Posterior cingulate gyrus (tissue), 11 donors: Measurements from ENCODE around the gene TMEM234.
A peak's percentile ranks its signal among the peaks of the same experiment; 100 is the strongest.

ENCODE experiments used
- DNase-seq, 10 donors: peaks; one replicate each; pipeline versions ENCODE4 v3.0.0 to v3.0.0-alpha.2; 2020 to 2021; ENCODE audit warnings: mixed read lengths in 3 of 10
- intact Hi-C: fragments of 100-400 bp; cut with DNase I; formaldehyde crosslinking; loops from one replicate; pipeline ENCODE4 v1.15.1; 2023

Gene TMEM234

DNA sequence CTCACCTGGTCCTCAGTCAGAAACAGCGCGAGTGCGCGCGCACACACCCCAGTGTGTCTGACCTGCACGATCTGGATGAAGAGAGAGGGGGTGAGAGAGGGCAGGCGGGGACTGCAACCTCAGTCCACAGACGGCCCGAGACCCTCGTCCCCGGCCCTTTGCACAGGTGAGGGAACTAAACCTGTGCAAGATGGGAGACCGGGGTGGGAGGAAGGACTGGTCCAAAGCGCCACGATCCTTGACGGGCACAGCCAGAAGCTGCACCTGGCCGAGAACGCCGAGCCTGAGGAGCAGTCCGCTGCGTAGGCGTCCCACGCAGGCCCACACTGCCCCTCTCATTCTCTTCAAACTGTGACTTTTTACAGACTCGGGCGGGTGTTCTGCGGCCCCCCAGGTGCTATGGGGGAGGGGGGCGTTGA, 17.2 kb downstream of the TMEM234 start:
- intact Hi-C loops = no loop called here
- no peak for DNase-seq

DNA sequence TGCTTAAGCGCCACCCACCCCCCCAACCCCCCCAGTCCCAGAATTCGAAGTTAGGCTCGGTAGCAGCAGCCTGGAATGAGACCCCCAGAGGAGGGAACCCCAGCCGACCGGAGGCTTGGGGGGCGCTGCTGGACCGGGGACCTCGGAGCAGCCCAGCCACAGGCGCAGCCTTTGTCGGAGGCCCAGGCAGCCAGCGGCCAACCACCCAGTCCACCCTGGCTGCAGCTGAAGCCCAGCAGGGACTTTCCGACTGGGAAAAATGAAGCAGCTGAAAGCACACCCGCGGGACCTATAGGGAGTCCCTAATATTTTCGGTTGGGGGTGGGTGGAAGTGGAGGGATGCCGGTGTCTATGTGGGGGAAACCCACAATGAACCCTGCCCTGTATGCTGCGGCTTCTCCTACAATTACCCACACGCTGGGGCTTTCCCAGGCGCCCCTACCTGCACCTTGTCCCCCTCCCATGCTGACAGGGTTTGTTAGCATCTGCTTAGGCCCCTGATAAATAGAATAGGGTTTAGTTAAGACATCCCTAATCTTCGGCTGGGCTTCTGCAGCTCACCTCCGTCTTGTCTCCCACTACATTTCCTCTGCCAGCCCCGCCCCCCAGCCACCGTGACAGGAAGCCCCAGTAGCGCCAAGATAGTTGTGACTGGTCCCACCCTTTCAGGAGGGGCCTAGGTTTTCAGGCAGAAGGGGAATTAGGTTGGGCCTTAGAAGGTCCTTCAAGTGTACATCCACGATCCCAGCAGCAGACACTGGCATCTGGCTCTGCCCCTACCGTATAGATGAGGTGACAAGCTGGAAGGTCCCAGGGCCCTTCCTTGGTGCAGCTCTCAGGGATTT, 20.9 kb downstream of the TMEM234 start:
- intact Hi-C loops = no loop called here
- peak in 9 of 10 donors; percentile 43 to 94 (median 63) for DNase-seq

DNA sequence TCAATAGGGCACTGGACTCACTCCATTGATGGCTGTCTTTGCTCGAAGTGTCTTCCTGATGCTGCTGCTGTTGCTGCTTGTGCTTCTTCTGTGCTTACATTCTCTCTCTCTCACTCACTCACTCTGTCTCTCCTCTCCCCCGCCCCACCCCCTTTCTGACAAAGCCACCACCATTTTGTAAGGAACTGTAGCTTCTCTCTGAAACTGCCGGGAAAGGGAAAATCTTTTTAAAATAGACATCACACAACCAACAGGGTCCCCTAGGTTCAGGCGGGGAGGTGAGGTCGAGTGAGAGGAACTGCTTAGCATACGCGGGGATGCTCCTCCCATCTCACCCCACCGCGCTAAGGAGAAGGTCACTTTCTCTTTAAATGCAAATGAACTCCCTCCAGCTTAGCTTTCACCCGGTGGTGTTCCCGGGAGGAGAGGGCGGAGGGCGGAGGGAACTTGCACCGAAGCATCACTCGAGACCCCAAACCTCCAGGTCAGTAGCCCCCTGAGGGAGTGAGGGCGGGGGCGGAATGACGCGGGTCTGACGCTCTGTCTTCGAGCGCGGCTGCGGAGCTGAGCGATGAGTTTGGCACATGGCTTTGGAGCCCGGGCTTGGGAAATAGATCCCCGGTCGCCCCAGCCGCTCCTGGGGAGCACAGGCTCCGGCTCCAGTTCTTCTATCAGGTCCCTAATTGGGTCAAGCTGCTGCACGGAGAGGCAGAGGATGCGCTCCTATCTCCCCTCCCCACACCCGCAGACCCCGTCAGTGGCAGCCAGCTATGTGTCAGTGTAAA, 21.7 kb downstream of the TMEM234 start, which contains the start of gene CCDC28B:
CCDC28B (plus strand) TSS at position 370 of the 785 bp plus-strand sequence. CDS start 1,341 bp downstream, outside the sequence.
- intact Hi-C loops = no loop called here
- peak; percentile 48 to 94 (median 60) for DNase-seq

DNA sequence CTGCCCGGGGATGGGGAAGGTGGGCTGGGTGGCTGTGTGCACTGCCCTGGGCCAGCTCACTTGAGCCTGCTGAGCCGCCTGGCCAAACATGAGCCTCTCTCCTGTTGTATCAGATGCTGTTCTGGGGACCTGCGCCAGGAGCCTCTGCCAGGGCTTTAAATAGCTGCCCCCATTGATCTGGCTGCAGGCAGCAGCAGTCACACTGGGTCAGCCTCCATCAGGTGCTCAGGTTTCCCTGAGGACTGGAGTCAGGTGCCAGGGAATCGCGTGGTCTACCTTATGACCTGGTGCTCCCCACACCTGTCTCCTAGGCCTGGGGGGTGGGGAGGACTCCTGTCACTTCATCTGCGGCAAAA, 22.5 kb downstream of the TMEM234 start:
- DNase-seq = peak in 8 of 10 donors; percentile 16 to 88 (median 43)
- intact Hi-C loops = no loop called here

- intact Hi-C loops = no loop called here
- no peak for DNase-seq
Observed at GRCh38 chr1:32199043-32199716, 23.0 kb downstream of the TMEM234 start.

GRCh38 chr1:32198237-32199042, 23.7 kb downstream of the TMEM234 start:
- intact Hi-C loops = no loop called here
- peak in 1 of 10 donors; percentile 21 for DNase-seq

DNA sequence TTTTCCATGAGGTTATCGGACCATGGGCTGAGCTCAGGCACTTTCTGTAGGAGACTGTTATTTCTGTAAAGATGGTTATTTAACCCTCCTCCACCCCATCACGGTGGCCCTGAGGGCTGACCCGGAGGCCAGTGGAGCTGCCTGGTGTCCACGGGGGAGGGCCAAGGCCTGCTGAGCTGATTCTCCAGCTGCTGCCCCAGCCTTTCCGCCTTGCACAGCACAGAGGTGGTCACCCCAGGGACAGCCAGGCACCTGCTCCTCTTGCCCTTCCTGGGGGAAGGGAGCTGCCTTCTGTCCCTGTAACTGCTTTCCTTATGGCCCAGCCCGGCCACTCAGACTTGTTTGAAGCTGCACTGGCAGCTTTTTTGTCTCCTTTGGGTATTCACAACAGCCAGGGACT, 24.3 kb downstream of the TMEM234 start:
- peak in 1 of 10 donors; percentile 65 for DNase-seq
- intact Hi-C loops = no loop called here

GRCh38 chr1:32197074-32197473, 25.1 kb downstream of the TMEM234 start:
- intact Hi-C loops = no loop called here
- DNase-seq = peak in 1 of 10 donors; percentile 20

- DNase-seq = peak in 1 of 10 donors; percentile 51
Observed at GRCh38 chr1:32195972-32196823, 26.0 kb downstream of the TMEM234 start.

GRCh38 chr1:32195531-32195930, 26.6 kb downstream of the TMEM234 start:
- peak in 1 of 10 donors; percentile 62 for DNase-seq
- intact Hi-C loops = no loop called here

More at GRCh38 chr1:32195972-32196823, 26.0 kb downstream of the TMEM234 start:
- intact Hi-C loops = no loop called here

DNA sequence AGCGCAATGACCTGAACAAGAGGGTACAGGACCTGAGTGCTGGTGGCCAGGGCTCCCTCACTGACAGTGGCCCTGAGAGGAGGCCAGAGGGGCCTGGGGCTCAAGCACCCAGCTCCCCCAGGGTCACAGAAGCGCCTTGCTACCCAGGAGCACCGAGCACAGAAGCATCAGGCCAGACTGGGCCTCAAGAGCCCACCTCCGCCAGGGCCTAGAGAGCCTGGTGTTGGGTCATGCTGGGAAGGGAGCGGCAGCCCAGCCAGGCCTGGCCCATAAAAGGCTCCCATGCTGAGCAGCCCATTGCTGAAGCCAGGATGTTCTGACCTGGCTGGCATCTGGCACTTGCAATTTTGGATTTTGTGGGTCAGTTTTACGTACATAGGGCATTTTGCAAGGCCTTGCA, 27.2 kb downstream of the TMEM234 start:
- intact Hi-C loops = no loop called here
- peak in 1 of 10 donors; percentile 61 for DNase-seq

GRCh38 chr1:32192220-32192948, 29.8 kb downstream of the TMEM234 start:
- peak in 1 of 10 donors; percentile 52 for DNase-seq
- intact Hi-C loops = no loop called here

GRCh38 chr1:32187850-32188249, 34.3 kb downstream of the TMEM234 start:
- intact Hi-C loops = no loop called here
- peak in 1 of 10 donors; percentile 35 for DNase-seq

GRCh38 chr1:32186491-32186890, 35.7 kb downstream of the TMEM234 start:
- no peak for DNase-seq
- intact Hi-C loops = no loop called here

GRCh38 chr1:32186077-32186476, 36.1 kb downstream of the TMEM234 start:
- DNase-seq = no peak
- intact Hi-C loops = no loop called here

DNA sequence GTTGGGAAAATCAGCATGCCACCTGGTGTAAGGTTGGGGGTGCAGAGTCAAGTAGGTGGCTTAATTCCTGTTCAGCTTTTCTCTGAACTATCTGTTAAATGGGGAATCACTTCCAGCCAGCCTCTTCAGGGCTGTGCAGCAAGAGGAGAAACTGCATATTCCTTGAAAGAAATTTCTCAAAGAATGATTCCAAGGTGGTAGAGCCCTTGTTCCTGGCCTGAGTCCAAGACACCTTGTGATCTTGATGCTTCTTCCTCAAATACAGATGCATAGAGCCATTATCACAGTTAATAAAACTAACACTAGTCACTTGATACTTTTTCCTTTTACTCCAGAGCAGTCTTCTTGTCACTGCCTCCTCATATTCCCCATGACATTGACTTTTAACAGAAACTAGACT, 37.5 kb downstream of the TMEM234 start:
- DNase-seq = peak in 1 of 10 donors; percentile 19
- intact Hi-C loops = no loop called here

- intact Hi-C loops = no loop called here
- DNase-seq = peak in 1 of 10 donors; percentile 84
Observed at GRCh38 chr1:32182060-32182459, 40.1 kb downstream of the TMEM234 start.

DNA sequence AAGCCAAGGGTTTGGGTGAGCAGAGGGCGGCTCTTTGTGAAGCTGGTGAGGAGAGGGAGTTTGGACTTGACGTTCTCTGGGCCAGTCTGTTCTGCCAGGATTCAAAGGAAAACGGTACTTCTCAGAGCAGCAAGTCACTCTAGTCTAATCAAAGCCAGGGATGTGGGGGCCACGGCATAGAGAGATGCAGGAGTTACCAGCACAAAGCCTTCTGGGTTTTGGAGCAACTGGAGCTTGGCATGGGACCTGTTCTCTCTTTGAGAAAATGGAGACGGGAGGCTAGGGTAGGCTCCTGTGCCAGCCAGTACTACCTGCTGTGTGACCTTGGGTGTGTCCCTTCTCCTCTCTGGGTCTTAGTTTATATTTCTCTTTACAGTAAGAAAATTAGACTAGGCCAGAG, 40.6 kb downstream of the TMEM234 start:
- intact Hi-C loops = no loop called here

More for the DNA sequence above, 40.6 kb downstream of the TMEM234 start:
- no peak for DNase-seq
